HG03159 (cell line): ENCODE measurements around the gene SGSH.
"Not testable (repeated sequence)": the region's sequence is repeated elsewhere in the genome, so short reads cannot be mapped to it uniquely, and the experiment has no call there.

Source experiments
- ATAC-seq: cut with Tn5 transposase; IDR thresholded peaks from one replicate; pipeline ENCODE4 v1.9.1; 2021; ENCODE audit warnings: mild to moderate bottlenecking, moderate library complexity; ENCODE audit not compliant: unreplicated experiment

The SGSH gene

GRCh38 chr17:80220054-80220735, at the start of gene SGSH, which contains the start of gene SLC26A11:
TSS of gene SGSH (minus strand) at chr17:80220333. CDS start at chr17:80220313, 20 bp downstream.
TSS of gene SLC26A11 (plus strand) at chr17:80220427. CDS start at chr17:80221561, 1,134 bp downstream.
- peak; percentile 37 for ATAC-seq

GRCh38 chr17:80269405-80269807, 49.3 kb upstream of the SGSH start:
- ATAC-seq: no peak

GRCh38 chr17:80268427-80268826, 48.3 kb upstream of the SGSH start:
- no peak for ATAC-seq

- ATAC-seq: no peak
Measured at GRCh38 chr17:80267391-80267790, 47.3 kb upstream of the SGSH start.

- no peak for ATAC-seq
Measured at GRCh38 chr17:80265205-80266068, 45.3 kb upstream of the SGSH start.

- ATAC-seq: no peak
Measured at GRCh38 chr17:80264205-80265075, 44.3 kb upstream of the SGSH start.

GRCh38 chr17:80263253-80264204, 43.4 kb upstream of the SGSH start:
- ATAC-seq: no peak

GRCh38 chr17:80262775-80263244, 42.7 kb upstream of the SGSH start:
- no peak for ATAC-seq

GRCh38 chr17:80262291-80262690, 42.2 kb upstream of the SGSH start:
- no peak for ATAC-seq

- no peak for ATAC-seq
Measured at GRCh38 chr17:80261895-80262279, 41.8 kb upstream of the SGSH start.

GRCh38 chr17:80261159-80261894, 41.2 kb upstream of the SGSH start:
- no peak for ATAC-seq

GRCh38 chr17:80260791-80261158, 40.6 kb upstream of the SGSH start, which contains the start of gene RNF213:
TSS of gene RNF213 (plus strand) at chr17:80260852. CDS start at chr17:80263682, 2,830 bp downstream.
- ATAC-seq: no peak

GRCh38 chr17:80260069-80260535, 40.0 kb upstream of the SGSH start:
- ATAC-seq: no peak

GRCh38 chr17:80259457-80260068, 39.4 kb upstream of the SGSH start:
- ATAC-seq: no peak

GRCh38 chr17:80258296-80258695, 38.2 kb upstream of the SGSH start:
- not testable (repeated sequence) for ATAC-seq

GRCh38 chr17:80257716-80258213, 37.6 kb upstream of the SGSH start:
- ATAC-seq: no peak

- ATAC-seq: no peak
Measured at GRCh38 chr17:80256034-80256350, 35.9 kb upstream of the SGSH start.
